A549 treated with AZD2906 at 1 μM for 4 hours (cell line): Measurements from ENCODE around the gene NOP56. TPM values are rescaled to one million over a fixed set of nuclear protein-coding genes. Genes with fewer than 3 reads are reported as not detected.

Experiments used
- total RNA-seq: library from RNA; stranded (reverse); fragments of 200-300 nt; extraction: Qiagen RNA extraction; gene quantifications from 5 replicates; pipeline ENCODE4 v1.2.3, GENCODE V29; 2022

Gene NOP56
- total RNA-seq, result 500 to 612 TPM (median 561 TPM) in 5 replicates

GRCh38 chr20:2651772-2652723 is at the start of gene NOP56:
TSS of gene NOP56 (plus strand) at chr20:2652632. CDS start at chr20:2652661, 29 bp downstream.

GRCh38 chr20:2663887-2664719 is 11.7 kb downstream of the NOP56 start, which contains the start of gene IDH3B:
TSS of gene IDH3B (minus strand) at chr20:2664216. CDS start at chr20:2664188, 28 bp downstream.

GRCh38 chr20:2692036-2692885 is 39.8 kb downstream of the NOP56 start, which contains the start of gene EBF4:
TSS of gene EBF4 (plus strand) at chr20:2692780. CDS start at chr20:2693646, 866 bp downstream.

Other genes with a start within 250 kb of the NOP56 start
- 879 to 1,091 TPM (median 997 TPM) in 5 replicates for gene SNRPB, start 181.8 kb upstream of the NOP56 start, total RNA-seq
- 12.0 to 18.3 TPM (median 13.1 TPM) in 5 replicates for gene ZNF343, start 143.7 kb upstream of the NOP56 start, total RNA-seq
- not detected in 5 replicates for gene TMC2, start 116.1 kb upstream of the NOP56 start, total RNA-seq
- gene IDH3B, start 11.6 kb downstream of the NOP56 start, total RNA-seq, result 128 to 135 TPM (median 132 TPM) in 5 replicates
- 2.2 to 3.3 TPM (median 3.2 TPM) in 5 replicates for gene EBF4, start 40.1 kb downstream of the NOP56 start, total RNA-seq
- gene CPXM1, start 148.0 kb downstream of the NOP56 start, total RNA-seq, result 0.03 TPM in 1 of 5 replicates, not detected in the others
- gene C20orf141, start 162.4 kb downstream of the NOP56 start, total RNA-seq, result 0.23 to 0.49 TPM (median 0.31 TPM) in 4 of 5 replicates, not detected in the other
- 0.06 TPM in 1 of 5 replicates, not detected in the others for gene TMEM239, start 163.7 kb downstream of the NOP56 start, total RNA-seq
- 18.9 to 29.6 TPM (median 26.6 TPM) in 5 replicates for gene PCED1A, start 188.0 kb downstream of the NOP56 start, total RNA-seq
- gene VPS16, start 188.1 kb downstream of the NOP56 start, total RNA-seq, result 25.3 to 34.9 TPM (median 29.9 TPM) in 5 replicates
- 33.0 to 40.6 TPM (median 38.4 TPM) in 5 replicates for gene PTPRA, start 220.8 kb downstream of the NOP56 start, total RNA-seq